Aorta (tissue), 5 donors: ENCODE results near the gene SEMA5A. TPM values are rescaled to one million over a fixed set of nuclear protein-coding genes. Genes with fewer than 3 reads are reported as not detected.

Experiments
- ATAC-seq: fragments of 200-7000 bp; cut with Tn5 transposase; one replicate; pipeline ENCODE4 v1.9.1; 2022; ENCODE audit warnings: moderate library complexity; ENCODE audit not compliant: low FRiP score
- DNase-seq, 2 donors: peaks; one replicate each; pipeline ENCODE4 v3.0.0-alpha.2; 2020
- H3K27ac ChIP-seq, 2 donors: one replicate each; pipeline ENCODE4 v1.5.1; 2013; ENCODE audit warnings: low read length in 2 of 2, mild to moderate bottlenecking in 2 of 2, moderate library complexity in 2 of 2, control low read depth in 1 of 2, inconsistent platforms in 1 of 2, low read depth in 1 of 2
- H3K27me3 ChIP-seq, 2 donors: one replicate each; pipeline ENCODE4 v1.6.1; 2013; ENCODE audit warnings: control low read depth in 1 of 2, low read length in 1 of 2, mild to moderate bottlenecking in 1 of 2, moderate library complexity in 1 of 2; ENCODE audit not compliant: insufficient read depth in 2 of 2, control insufficient read depth in 1 of 2
- H3K36me3 ChIP-seq, 2 donors: one replicate each; pipeline ENCODE4 v1.6.1; 2013; ENCODE audit warnings: control low read depth in 1 of 2, low read length in 1 of 2, mild to moderate bottlenecking in 1 of 2; ENCODE audit not compliant: insufficient read depth in 2 of 2, control insufficient read depth in 1 of 2
- H3K4me1 ChIP-seq, 2 donors: one replicate each; pipeline ENCODE4 v1.6.1; 2013; ENCODE audit warnings: low read length in 2 of 2, control low read depth in 1 of 2, mild to moderate bottlenecking in 1 of 2, moderate library complexity in 1 of 2; ENCODE audit not compliant: insufficient read depth in 2 of 2, control insufficient read depth in 1 of 2
- H3K4me3 ChIP-seq, 2 donors: one replicate each; pipeline ENCODE4 v1.5.1; 2013; ENCODE audit warnings: low read length in 2 of 2, control low read depth in 1 of 2, mild to moderate bottlenecking in 1 of 2
- H3K9me3 ChIP-seq: one replicate; pipeline ENCODE4 v1.6.1; 2013; ENCODE audit warnings: mild to moderate bottlenecking, low read length; ENCODE audit not compliant: control insufficient read depth
- WGBS, 2 donors: extraction: QIAGEN DNeasy Blood & Tissue Kit; methylation state at CpG; one replicate each; pipeline ENCODE4 v1.1.7; 2013; 5-methylcytosine and 5-hydroxymethylcytosine counted together
- intact Hi-C, 2 donors: fragments of 100-400 bp; cut with DNase I; formaldehyde crosslinking; loops; one replicate each; pipeline versions ENCODE4 v1.14.2 to v1.15.0; 2022
- polyA plus RNA-seq, 2 donors: library from polyadenylated mRNA; stranded (reverse); fragments of 200-250 nt; gene quantifications; one replicate each; pipeline ENCODE4 v1.2.3, GENCODE V29; 2013
- total RNA-seq, 2 donors: library from RNA; stranded (reverse); fragmentation: NEBNext Ultra II Directional; extraction: Animal tissue kit (Norgen Biotek cat#: 25700); gene quantifications; one replicate each; pipeline ENCODE4 v1.2.1, GENCODE V29; 2021
- donor health status: healthy with polysubstance abuse.
- donor health status: Bipolar disorder and iron deficiency.
- donor health status: DM: no; HTN: no; CAD: no.
- donor health status: DM: no; HTN: no; CAD: no.
- donor health status: DM: yes; HTN: yes; CAD: no.

SEMA5A gene
- total and polyA plus RNA-seq, 4 donors: 1.8 to 21.8 (median 12.7) TPM

GRCh38 chr5:9104571-9105339 lies 441.1 kb downstream of the SEMA5A start:
- DNase-seq (no peak), ATAC-seq (no peak)
- 81 to 84% methylated on average over 3 of the region's 3 CpGs for WGBS, 2 donors

DNA sequence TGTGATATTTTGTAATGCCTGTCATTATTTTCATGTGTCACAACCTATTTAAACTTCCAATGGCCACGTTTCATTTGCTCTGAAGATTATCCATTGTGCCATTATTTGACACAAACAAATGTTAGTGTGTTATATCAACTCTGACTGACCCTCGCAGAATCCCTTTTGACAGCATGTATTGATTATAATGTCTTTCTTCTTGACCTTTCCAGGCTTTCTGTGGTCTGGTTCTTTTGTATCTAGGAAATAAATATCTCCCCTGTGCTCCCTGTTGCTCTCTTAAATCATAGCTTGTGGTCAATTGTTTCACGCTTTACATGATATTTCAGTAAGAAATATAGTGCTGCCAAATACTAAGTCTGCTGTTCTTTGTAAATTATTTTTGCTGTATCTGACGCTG lies 442.6 kb downstream of the SEMA5A start:
- Histone ChIP-seq H3K4me1 (no peaks in the 10 kb centered on the region), H3K4me3 (no peak overlapping the region), H3K27me3 (no peaks in the 10 kb centered on the region), H3K27ac (no peak overlapping the region), H3K9me3 (no peaks in the 10 kb centered on the region), H3K36me3 (peaks cover 2 to 4% of the 10 kb centered on the region in 2 donors)
- DNase-seq (no peak), ATAC-seq (no peak)
- 76 to 77% methylated on average over 4 of the region's 4 CpGs for WGBS, 2 donors
- intact Hi-C loops: no loop called here

More at GRCh38 chr5:9104571-9105339, 441.1 kb downstream of the SEMA5A start:
- H3K36me3 ChIP-seq: peaks cover 2 to 6% of the 10 kb centered on the region in 2 donors
- H3K9me3 ChIP-seq: no peaks in the 10 kb centered on the region
- no peak overlapping the region for H3K27ac ChIP-seq
- H3K27me3 ChIP-seq: no peaks in the 10 kb centered on the region
- intact Hi-C loops: no loop called here
- no peaks in the 10 kb centered on the region for H3K4me1 ChIP-seq
- H3K4me3 ChIP-seq: no peak overlapping the region

DNA sequence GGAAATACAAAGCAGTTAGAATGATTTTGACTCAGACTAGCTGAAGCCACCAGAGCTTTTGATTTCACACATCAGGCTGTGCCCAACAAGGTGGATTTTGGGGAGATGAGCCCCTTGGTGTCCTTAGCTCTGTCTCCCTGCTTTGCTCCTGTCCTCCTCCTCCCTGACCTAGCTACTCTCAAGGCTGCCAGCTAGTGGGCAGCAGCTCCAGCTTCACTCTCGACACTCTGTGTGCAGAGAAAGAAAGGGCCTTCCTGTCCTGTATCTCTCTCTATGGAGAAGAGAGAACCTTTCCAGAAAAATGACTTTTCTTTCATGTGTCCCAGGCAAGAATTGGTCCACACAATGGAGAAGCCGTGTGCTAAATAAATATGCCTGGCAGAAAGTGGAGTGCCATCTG lies 446.2 kb downstream of the SEMA5A start:
- ATAC-seq: no peak
- DNase-seq: no peak
- H3K27me3 ChIP-seq: no peaks in the 10 kb centered on the region
- no peaks in the 10 kb centered on the region for H3K36me3 ChIP-seq
- H3K4me1 ChIP-seq: no peaks in the 10 kb centered on the region
- intact Hi-C loops: no loop called here
- no peak overlapping the region for H3K27ac ChIP-seq
- no peak overlapping the region for H3K4me3 ChIP-seq
- no peaks in the 10 kb centered on the region for H3K9me3 ChIP-seq
- 67 to 84% methylated on average over 2 of the region's 2 CpGs for WGBS, 2 donors

DNA sequence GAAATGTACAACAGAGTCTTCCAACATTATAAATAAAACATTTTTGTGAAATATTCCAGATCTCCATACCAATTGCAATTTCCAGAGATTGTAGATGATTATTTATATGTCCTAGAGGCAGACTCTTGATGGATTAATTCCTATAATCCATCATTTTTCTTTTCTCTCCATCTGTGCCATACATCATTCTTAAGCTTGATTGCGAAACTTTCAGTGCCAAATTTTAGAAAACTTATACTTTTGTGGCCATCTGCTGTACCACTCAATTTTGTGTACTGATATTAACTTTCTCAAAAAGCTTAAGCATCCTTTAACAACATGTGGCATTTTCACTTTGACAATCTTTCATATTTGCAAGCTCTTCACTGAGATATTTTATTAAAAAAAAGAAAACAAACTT lies 446.9 kb downstream of the SEMA5A start:
- no peak overlapping the region for H3K4me3 ChIP-seq
- no peaks in the 10 kb centered on the region for H3K9me3 ChIP-seq
- no peaks in the 10 kb centered on the region for H3K27me3 ChIP-seq
- no peaks in the 10 kb centered on the region for H3K36me3 ChIP-seq
- H3K27ac ChIP-seq: no peak overlapping the region
- DNase-seq (no peak), ATAC-seq (no peak)
- intact Hi-C loops: no loop called here
- H3K4me1 ChIP-seq: no peaks in the 10 kb centered on the region
- 95 to 97% methylated on average over 1 of the region's 1 CpG for WGBS, 2 donors

GRCh38 chr5:9094582-9094981 lies 451.3 kb downstream of the SEMA5A start:
- WGBS, 2 donors: 74 to 78% methylated on average over 6 of the region's 6 CpGs
- intact Hi-C loops: no loop called here
- H3K4me3 ChIP-seq: no peak overlapping the region
- H3K4me1 ChIP-seq: no peaks in the 10 kb centered on the region
- no peaks in the 10 kb centered on the region for H3K27me3 ChIP-seq
- no peaks in the 10 kb centered on the region for H3K9me3 ChIP-seq
- H3K27ac ChIP-seq: no peak overlapping the region
- no peak for DNase-seq
- H3K36me3 ChIP-seq: no peaks in the 10 kb centered on the region
- no peak for ATAC-seq

DNA sequence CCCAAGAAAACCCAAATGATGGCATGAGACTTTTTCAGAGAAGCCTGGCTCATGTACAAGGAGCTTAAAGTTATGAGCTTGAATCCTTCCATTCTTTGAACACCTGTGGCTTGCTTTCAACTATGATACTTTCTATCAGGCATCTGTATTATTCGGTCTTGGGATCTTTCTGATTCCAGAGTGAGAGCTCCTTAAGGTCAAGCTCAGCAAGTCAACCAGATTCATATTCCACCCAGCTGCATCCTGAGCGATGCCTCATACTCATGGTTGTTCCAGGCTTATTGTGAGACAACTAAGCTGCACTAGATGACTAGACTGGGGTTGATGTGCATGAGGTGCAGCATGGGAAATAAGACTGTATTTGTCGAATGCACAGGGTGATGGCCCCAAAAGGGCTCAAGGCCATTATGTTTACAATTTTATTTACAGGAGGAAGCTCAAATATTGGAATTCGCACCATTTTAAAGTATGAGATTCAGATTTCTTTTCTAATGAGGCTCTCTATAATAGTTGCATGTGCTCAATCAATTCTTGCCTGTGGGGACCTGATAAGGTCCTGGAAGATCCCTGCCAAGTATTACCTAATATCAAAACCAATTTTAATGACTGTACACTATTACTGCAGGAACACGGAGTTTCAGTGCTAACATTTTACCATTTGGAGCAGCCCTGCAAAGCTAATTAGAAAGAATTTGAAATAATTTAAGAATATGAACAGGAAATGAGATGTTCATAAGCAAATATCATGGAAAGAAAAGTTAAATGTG lies 453.8 kb downstream of the SEMA5A start:
- H3K36me3 ChIP-seq: no peaks in the 10 kb centered on the region
- no peak for ATAC-seq
- H3K4me1 ChIP-seq: no peaks in the 10 kb centered on the region
- DNase-seq: no peak
- H3K9me3 ChIP-seq: no peaks in the 10 kb centered on the region
- no peak overlapping the region for H3K4me3 ChIP-seq
- intact Hi-C loops: no loop called here
- WGBS, 2 donors: 88 to 90% methylated on average over 5 of the region's 5 CpGs
- H3K27me3 ChIP-seq: no peaks in the 10 kb centered on the region
- no peak overlapping the region for H3K27ac ChIP-seq

- H3K9me3 ChIP-seq: no peaks in the 10 kb centered on the region
- DNase-seq: no peak
- ATAC-seq: no peak
- H3K27me3 ChIP-seq: no peaks in the 10 kb centered on the region
- no peaks in the 10 kb centered on the region for H3K36me3 ChIP-seq
- no peak overlapping the region for H3K4me3 ChIP-seq
- 79 to 89% methylated on average over 7 of the region's 7 CpGs for WGBS, 2 donors
- H3K27ac ChIP-seq: no peak overlapping the region
- intact Hi-C loops: no loop called here
- no peaks in the 10 kb centered on the region for H3K4me1 ChIP-seq
These were observed 455.4 kb downstream of the SEMA5A start for GRCh38 chr5:9090381-9091026.

GRCh38 chr5:9089893-9090292 lies 456.0 kb downstream of the SEMA5A start:
- H3K36me3 ChIP-seq: no peaks in the 10 kb centered on the region
- 93% methylated on average over 1 of the region's 1 CpG for WGBS, 2 donors
- ATAC-seq (no peak), DNase-seq (no peak)
- intact Hi-C loops: no loop called here
- H3K4me3 ChIP-seq: no peak overlapping the region
- H3K27me3 ChIP-seq: no peaks in the 10 kb centered on the region
- no peaks in the 10 kb centered on the region for H3K4me1 ChIP-seq
- no peak overlapping the region for H3K27ac ChIP-seq
- no peaks in the 10 kb centered on the region for H3K9me3 ChIP-seq
